ENCODE data around the gene DMPK. TPM values are rescaled to one million over a fixed set of nuclear protein-coding genes. Genes with fewer than 3 reads are reported as not detected.

The DMPK gene
- total and polyA plus RNA-seq, 9 of the 15 experiments (the other 6 are each of a cell fraction or from before 2014, with no cell fraction given): 0.24 to 31.3 (median 7.3) TPM

DNA sequence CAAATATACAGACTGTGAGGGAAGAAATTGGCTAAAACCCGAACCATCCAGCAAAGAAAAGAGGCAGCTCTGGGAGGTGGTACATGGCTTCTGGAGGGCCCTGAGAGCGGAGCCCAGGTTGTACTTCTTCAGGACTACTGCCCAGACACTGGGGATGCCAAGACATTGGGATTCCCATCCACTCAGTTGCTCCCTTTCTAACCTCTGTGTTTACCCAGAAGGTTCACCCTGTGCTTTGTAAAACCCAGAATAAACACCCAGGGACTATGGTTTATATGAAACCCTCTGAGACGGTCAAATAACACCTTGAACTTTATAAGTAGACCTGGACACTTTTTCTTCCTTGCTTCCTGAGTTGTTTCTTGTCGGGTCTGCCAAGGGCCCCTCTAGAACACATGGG is 39.3 kb downstream of the DMPK start:
- H3K4me3 ChIP-seq: no peak overlapping the region
- H4K20me1 ChIP-seq (replicated peaks; ENCODE audit: control insufficient read depth, insufficient read depth, low read length): no peaks in the 10 kb centered on the region
- no TSS peak for BruUV-seq (replicated peaks)
- CTCF ChIA-PET (ENCODE audit: low intra/inter-chr PET ratio): no interaction called here
- in situ Hi-C loops (cut with MboI) (no loop called here), intact Hi-C loops (cut with micrococcal nuclease) (no loop called here)
- H3K4me2 ChIP-seq (ENCODE audit: insufficient read depth, low read length): no peak overlapping the region
- POLR2A ChIA-PET: interaction anchor here (1.2 kb wide), 1 partner anchor 26 kb away, joined by 4 read pairs; the partner anchor contains the start of gene SIX5
- no peak for ATAC-seq
- H3K27ac ChIP-seq (ENCODE audit: extremely low read depth, low read depth, low read length): no peak overlapping the region
- H3K36me3 ChIP-seq (ENCODE audit: control insufficient read depth, insufficient read depth, low read length): no peaks in the 10 kb centered on the region
- no peak for DNase-seq (ENCODE audit: extremely low read depth in 1 of 4, low spot score in 3 of 4)
- H3K9ac ChIP-seq (ENCODE audit: insufficient read depth in 1 of 2, low read depth in 2 of 2, low read length in 2 of 2): no peak overlapping the region; a peak in 1 of 4 replicates
- WGBS (ENCODE audit: insufficient coverage, low coverage, missing lambda C conversion rate): 37% methylated on average over 4 of the region's 4 CpGs
- no peak for FAIRE-seq
- peak overlapping the region; percentile 40; the same call in 1 of the 2 replicates for H2AFZ ChIP-seq (ENCODE audit: low read depth, low read length)
- peaks cover 0 to 10% of the 10 kb centered on the region in 2 experiments; a peak in 3 of 5 replicates for H3K4me1 ChIP-seq (replicated peaks in 1 of 2; ENCODE audit: control insufficient read depth in 2 of 2, insufficient read depth in 2 of 2, low read length in 2 of 2)
- H3K27me3 ChIP-seq (ENCODE audit: control insufficient read depth in 2 of 2, insufficient read depth in 2 of 2, low read length in 2 of 2): no peaks in the 10 kb centered on the region
- no peaks in the 10 kb centered on the region for H3K9me3 ChIP-seq (replicated peaks; ENCODE audit: control insufficient read depth, insufficient read depth, low read depth, low read length)
- TF ChIP-seq ATF7 (IDR thresholded peaks at IDR 0.05): no peak
- TF ChIP-seq MBD2 (IDR thresholded peaks at IDR 0.05; ENCODE audit: borderline replicate concordance, low read depth): no peak
- no peak for TF ChIP-seq CBFB (CRISPR knock-in tag; IDR thresholded peaks at IDR 0.05)
- no peak for TF ChIP-seq SAP30 (IDR thresholded peaks at IDR 0.05; ENCODE audit: borderline replicate concordance, insufficient read depth, low read depth, low read length, poor library complexity, severe bottlenecking)
- TF ChIP-seq RBM39 (optimal IDR thresholded peaks at IDR 0.05; ENCODE audit: low read depth, low read length): no peak
- TF ChIP-seq CHD2 (IDR thresholded peaks at IDR 0.05; ENCODE audit: low read depth, low read length): no peak
- no peak for TF ChIP-seq NCOA4 (IDR thresholded peaks at IDR 0.05; ENCODE audit: partially characterized antibody)
- TF ChIP-seq, protein P1, sequence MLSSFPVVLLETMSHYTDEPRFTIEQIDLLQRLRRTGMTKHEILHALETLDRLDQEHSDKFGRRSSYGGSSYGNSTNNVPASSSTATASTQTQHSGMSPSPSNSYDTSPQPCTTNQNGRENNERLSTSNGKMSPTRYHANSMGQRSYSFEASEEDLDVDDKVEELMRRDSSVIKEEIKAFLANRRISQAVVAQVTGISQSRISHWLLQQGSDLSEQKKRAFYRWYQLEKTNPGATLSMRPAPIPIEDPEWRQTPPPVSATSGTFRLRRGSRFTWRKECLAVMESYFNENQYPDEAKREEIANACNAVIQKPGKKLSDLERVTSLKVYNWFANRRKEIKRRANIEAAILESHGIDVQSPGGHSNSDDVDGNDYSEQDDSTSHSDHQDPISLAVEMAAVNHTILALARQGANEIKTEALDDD (IDR thresholded peaks at IDR 0.05): no peak
- TF ChIP-seq NBN (IDR thresholded peaks at IDR 0.05; ENCODE audit: low read depth): no peak
- no peak for TF ChIP-seq SNIP1 (IDR thresholded peaks at IDR 0.05; ENCODE audit: low read depth)
- no peak for TF ChIP-seq RBM22 (IDR thresholded peaks at IDR 0.05; ENCODE audit: low read depth, low read length, poor library complexity, severe bottlenecking)
- TF ChIP-seq, protein P2, sequence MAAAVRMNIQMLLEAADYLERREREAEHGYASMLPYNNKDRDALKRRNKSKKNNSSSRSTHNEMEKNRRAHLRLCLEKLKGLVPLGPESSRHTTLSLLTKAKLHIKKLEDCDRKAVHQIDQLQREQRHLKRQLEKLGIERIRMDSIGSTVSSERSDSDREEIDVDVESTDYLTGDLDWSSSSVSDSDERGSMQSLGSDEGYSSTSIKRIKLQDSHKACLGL (CRISPR knock-in tag; IDR thresholded peaks at IDR 0.05; ENCODE audit: borderline replicate concordance, poor library complexity, severe bottlenecking): no peak
- no peak for TF ChIP-seq ZEB2 (IDR thresholded peaks at IDR 0.05)
- TF ChIP-seq PHF20 (IDR thresholded peaks at IDR 0.05; ENCODE audit: partially characterized antibody): no peak
- H3K79me2 ChIP-seq (ENCODE audit: control insufficient read depth, insufficient read depth, low read length): no peaks in the 10 kb centered on the region
- H3K9me1 ChIP-seq (ENCODE audit: control insufficient read depth, insufficient read depth, low read length): no peaks in the 10 kb centered on the region

All from K562 (cell line).